GM21528 (cell line): ENCODE measurements around the gene KDM4E.
"Not testable (repeated sequence)": the region's sequence is repeated elsewhere in the genome, so short reads cannot be mapped to it uniquely, and the experiment has no call there.

Experiments used
- ATAC-seq: cut with Tn5 transposase; IDR thresholded peaks from one replicate; pipeline ENCODE4 v1.9.1; 2021; ENCODE audit warnings: mild to moderate bottlenecking, moderate library complexity; ENCODE audit not compliant: unreplicated experiment, low FRiP score

The KDM4E gene

GRCh38 chr11:95024958-95025357 lies at the start of gene KDM4E:
Gene KDM4E, plus strand, starts transcription at chr11:95025258. Its CDS starts 300 bp downstream, at chr11:95025558.
- no peak for ATAC-seq

- no peak for ATAC-seq
These were observed 49.5 kb upstream of the KDM4E start for GRCh38 chr11:94975599-94975998.

- ATAC-seq, result no peak
These were observed 37.7 kb upstream of the KDM4E start for GRCh38 chr11:94987378-94987777.

DNA sequence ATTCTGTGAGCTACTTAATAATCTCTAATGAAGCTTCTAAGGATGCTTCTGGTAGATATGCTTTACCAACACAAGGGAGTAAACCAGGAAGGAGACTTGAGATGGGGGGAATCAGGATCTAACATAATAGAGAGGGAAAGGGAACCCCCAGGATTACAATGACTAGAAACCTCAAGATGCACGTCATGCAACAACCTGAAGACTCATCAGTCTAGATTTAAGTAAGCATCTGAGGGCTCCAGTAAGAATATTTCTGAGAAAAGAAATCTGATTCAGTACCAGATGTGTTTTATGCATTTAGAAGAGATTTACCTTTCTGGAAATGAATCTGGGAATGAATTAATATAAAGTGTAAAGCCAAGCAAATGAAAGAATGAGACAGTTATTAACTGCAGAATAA lies 36.3 kb upstream of the KDM4E start:
- ATAC-seq, result no peak

GRCh38 chr11:94993400-94993943 lies 31.6 kb upstream of the KDM4E start:
- ATAC-seq, result no peak

- ATAC-seq, result no peak
These were observed 27.6 kb upstream of the KDM4E start for GRCh38 chr11:94997437-94997836.

GRCh38 chr11:94998285-94998684 lies 26.8 kb upstream of the KDM4E start:
- no peak for ATAC-seq

DNA sequence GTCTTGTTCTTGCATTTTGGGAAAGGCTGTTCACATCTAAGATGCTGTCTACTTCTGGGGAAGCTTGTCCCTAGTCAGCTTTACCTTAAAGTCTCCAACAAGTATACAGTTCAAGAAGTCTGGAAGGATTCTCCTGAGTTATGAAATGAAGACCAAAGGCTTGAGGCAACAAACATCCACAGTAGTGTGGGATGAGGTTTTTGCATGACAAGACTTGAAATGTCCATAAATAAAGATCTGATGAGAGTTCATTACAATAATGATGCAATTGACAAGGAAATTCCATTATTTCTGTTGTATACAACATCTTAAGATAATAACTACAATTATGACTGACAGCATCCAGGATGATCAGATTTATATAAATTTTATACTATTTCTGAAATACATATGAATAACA lies 21.3 kb upstream of the KDM4E start:
- no peak for ATAC-seq

GRCh38 chr11:95005642-95006041 lies 19.4 kb upstream of the KDM4E start:
- ATAC-seq, result no peak

DNA sequence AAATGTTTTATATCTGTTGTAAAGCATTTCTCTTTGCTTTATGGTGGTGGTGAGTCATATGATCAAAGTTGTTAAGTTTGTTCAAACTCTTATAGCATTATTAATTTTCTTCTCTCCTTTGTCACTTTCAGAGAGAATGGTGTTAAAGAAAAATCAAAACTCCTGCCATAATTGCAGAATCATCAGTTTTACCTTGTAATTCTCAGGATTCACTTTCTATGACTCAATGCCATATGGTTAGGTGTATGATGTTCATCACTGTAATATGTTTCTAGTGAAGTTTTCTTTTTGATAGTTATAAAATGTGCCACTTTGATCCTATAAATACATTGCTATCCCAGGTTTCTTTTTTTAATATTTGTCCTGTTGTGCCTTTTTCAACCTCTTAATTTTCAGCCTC lies 13.7 kb upstream of the KDM4E start:
- no peak for ATAC-seq

- ATAC-seq, result no peak
These were observed 10.8 kb upstream of the KDM4E start for GRCh38 chr11:95014184-95014821.

DNA sequence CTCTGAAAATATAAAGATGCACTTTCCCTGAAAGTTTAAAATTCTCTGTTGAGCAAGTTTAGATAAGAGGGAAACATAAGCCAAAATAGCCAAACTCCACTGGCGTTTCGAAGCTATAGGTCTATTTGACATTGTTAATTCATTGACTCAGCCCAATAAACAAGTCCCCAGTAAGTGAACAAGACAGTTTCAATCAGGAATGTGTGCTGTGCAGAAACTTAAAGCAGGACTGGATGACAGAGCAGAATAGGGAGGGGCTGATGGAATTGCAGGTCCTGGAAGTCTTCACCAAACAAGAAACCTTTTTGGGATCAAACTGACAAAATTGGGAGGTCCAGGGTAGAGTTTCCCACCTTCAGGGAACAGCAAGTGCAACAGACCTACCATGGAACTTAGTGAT lies 8.9 kb upstream of the KDM4E start:
- no peak for ATAC-seq

- ATAC-seq, result not testable (repeated sequence)
These were observed 3.6 kb upstream of the KDM4E start for GRCh38 chr11:95021468-95021867.

DNA sequence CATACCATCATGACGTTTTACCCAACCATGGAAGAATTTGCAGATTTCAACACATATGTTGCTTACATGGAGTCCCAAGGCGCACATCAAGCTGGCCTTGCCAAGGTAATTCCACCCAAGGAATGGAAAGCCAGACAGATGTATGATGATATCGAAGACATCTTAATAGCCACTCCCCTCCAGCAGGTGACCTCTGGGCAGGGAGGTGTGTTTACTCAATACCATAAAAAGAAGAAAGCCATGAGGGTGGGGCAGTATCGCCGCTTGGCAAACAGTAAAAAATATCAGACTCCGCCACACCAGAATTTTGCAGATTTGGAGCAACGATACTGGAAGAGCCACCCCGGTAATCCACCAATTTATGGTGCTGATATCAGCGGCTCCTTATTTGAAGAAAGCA lies 536 bp downstream of the KDM4E start:
- ATAC-seq, result not testable (repeated sequence)

DNA sequence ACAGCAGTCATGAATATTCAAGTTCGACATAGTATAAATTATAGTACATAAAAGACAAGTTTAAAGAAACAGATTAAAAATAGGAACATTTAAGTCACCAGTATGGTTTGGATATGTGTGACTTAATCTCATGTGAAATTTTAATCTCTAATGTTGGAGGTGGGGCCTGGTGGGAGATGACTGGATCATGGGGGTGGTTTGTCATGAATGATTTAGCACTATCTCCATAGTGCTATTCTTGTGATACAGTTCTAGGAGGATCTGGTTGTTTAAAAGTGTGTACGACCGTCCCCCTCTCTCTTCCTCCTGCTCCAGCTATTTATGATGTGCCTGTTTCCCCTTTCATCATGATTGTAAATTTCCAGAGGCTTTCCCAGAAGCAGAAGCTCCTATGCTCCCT lies 3.3 kb downstream of the KDM4E start:
- no peak for ATAC-seq

GRCh38 chr11:95033051-95033450 lies 8.0 kb downstream of the KDM4E start:
- ATAC-seq, result no peak

GRCh38 chr11:95035316-95035715 lies 10.3 kb downstream of the KDM4E start:
- no peak for ATAC-seq

- not testable (repeated sequence) for ATAC-seq
These were observed 12.4 kb downstream of the KDM4E start for GRCh38 chr11:95037356-95038035.

GRCh38 chr11:95042239-95042638 lies 17.2 kb downstream of the KDM4E start:
- ATAC-seq, result no peak

- no peak for ATAC-seq
These were observed 17.8 kb downstream of the KDM4E start for GRCh38 chr11:95042906-95043305.

GRCh38 chr11:95044010-95044409 lies 19.0 kb downstream of the KDM4E start:
- no peak for ATAC-seq

- ATAC-seq, result no peak
These were observed 20.8 kb downstream of the KDM4E start for GRCh38 chr11:95045812-95046211.
